ENCODE data around the gene LDLRAD4.

Gene LDLRAD4

DNA sequence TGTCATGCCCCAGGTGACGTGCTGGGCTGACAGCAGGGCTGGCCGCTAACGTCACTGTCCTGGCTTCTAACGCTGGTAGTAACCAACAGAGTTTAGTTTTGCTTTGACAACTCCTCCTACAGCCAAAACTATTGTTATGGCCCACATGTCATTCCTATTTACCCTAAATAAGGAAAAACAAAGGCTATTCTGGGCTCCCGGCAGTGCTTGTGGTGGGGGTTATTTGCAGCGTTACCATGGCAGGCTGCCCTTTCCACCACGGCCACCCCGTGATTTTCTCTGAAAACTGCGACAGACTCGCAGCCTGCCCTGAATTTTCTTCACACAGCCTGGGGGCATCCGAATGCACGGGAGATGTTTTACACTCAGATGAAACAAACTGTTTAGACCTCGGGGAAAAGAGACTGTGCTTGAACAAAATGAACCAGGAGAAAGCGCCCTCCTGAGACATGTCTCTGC lies 392.6 kb downstream of the LDLRAD4 start:
- ChIA-PET POLR2A (no interaction called here), CTCF (no interaction called here)
- no peak for DNase-seq (ENCODE audit: extremely low spot score)

DNA sequence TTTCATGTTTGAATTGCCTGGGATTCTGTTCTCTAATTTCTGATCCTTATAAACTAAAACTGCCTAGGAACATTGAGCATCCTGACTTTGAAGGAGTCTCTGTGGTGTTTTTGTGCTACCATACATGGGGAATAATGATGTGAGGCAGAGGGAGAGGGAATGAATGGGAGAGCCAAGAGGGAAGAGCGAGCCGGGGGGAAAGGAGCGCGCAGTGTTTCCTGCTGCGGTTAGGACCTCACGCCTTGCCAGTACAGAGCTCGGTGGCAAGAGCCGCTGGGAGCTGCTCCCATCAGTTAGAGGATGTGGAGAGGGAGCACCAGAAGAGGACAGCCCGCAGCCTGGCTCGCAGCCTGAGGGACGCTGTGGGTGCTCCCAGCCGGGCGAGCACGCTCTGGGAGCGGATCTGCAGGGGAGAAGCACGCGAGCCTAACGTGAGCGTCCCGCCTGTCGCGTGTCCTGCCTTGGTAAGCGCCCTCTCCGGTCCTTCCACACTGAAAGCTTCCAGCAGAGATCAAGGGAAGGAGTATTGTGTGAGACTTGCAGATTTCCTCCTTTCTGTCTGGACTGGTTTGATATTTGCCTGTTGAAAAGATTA lies 393.1 kb downstream of the LDLRAD4 start:
- ChIA-PET POLR2A (no interaction called here), CTCF (interaction anchor here (1.0 kb wide), 1 partner anchor 81 kb away, joined by 4 read pairs; no protein-coding TSS in a partner anchor)

More for the DNA sequence above, 392.6 kb downstream of the LDLRAD4 start:
- no peak for TF ChIP-seq SUZ12 (IDR thresholded peaks at IDR 0.05)
- TF ChIP-seq FOXM1 (IDR thresholded peaks at IDR 0.05; ENCODE audit: borderline replicate concordance), result no peak
- TF ChIP-seq BHLHE40 (IDR thresholded peaks at IDR 0.05; ENCODE audit: borderline replicate concordance), result no peak
- no peak for TF ChIP-seq TARDBP (IDR thresholded peaks at IDR 0.05)
- no peak for TF ChIP-seq SP1 (IDR thresholded peaks at IDR 0.05)
- no peak for TF ChIP-seq ZNF384 (IDR thresholded peaks at IDR 0.05)
- TF ChIP-seq, protein P1, sequence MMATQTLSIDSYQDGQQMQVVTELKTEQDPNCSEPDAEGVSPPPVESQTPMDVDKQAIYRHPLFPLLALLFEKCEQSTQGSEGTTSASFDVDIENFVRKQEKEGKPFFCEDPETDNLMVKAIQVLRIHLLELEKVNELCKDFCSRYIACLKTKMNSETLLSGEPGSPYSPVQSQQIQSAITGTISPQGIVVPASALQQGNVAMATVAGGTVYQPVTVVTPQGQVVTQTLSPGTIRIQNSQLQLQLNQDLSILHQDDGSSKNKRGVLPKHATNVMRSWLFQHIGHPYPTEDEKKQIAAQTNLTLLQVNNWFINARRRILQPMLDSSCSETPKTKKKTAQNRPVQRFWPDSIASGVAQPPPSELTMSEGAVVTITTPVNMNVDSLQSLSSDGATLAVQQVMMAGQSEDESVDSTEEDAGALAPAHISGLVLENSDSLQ (IDR thresholded peaks at IDR 0.05), result no peak
- TF ChIP-seq FOXA1 (IDR thresholded peaks at IDR 0.05), result no peak
- TF ChIP-seq FOXK2 (IDR thresholded peaks at IDR 0.05), result no peak
- TF ChIP-seq L3MBTL2 (conservative IDR thresholded peaks at IDR 0.05), result no peak
- no peak for TF ChIP-seq ARNT (IDR thresholded peaks at IDR 0.05)

DNA sequence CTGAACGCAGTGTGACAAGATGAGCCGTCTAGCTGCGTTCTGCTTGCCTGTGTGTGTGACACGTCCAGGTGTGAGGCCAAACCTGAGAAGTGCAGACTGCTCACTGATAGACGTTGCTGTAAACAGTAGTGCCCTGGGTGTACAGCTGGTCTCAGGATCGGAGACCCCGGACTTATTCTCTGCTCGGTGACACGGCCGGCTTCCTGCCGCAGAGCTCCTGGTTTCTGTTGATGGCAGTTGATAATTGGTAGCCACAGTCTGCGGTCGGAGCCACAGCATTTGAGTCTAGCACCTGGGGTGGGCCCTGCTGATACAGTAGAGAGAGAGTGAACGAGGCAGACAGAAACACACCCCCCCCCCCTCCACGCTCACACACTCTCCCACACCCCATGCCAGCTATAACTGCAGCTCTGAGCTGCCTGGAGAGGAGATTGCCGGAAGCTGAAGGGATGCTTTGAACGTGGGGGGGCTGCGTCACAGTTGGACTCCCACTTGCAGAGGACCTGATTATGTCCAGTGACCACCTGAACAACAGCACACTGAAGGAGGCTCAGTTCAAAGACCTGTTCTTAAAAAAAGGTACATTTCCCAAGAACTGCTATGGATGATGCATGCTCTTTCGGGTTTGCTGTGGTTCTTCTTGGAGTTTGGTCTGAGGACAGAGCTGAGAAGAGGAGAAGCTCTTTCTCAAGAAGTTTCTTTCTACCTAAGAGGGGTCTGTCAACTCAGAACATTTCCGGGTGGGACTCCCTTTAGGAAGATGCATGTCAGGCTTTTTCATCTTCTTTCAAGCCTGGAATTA lies 393.8 kb downstream of the LDLRAD4 start:
- TF ChIP-seq TARDBP (IDR thresholded peaks at IDR 0.05) (no peak), CTBP1 (IDR thresholded peaks at IDR 0.05; ENCODE audit: borderline replicate concordance) (no peak), FOXA1 (IDR thresholded peaks at IDR 0.05) (no peak), NFRKB (IDR thresholded peaks at IDR 0.05) (no peak), HDGF (IDR thresholded peaks at IDR 0.05; ENCODE audit: borderline replicate concordance) (no peak), L3MBTL2 (conservative IDR thresholded peaks at IDR 0.05) (no peak), BHLHE40 (IDR thresholded peaks at IDR 0.05; ENCODE audit: borderline replicate concordance) (no peak), LEF1 (IDR thresholded peaks at IDR 0.05; ENCODE audit: borderline replicate concordance) (no peak), FOXK2 (IDR thresholded peaks at IDR 0.05) (no peak), SP1 (IDR thresholded peaks at IDR 0.05) (no peak), FOXM1 (IDR thresholded peaks at IDR 0.05; ENCODE audit: borderline replicate concordance) (no peak)
- TF ChIP-seq, protein P1 (IDR thresholded peaks at IDR 0.05), result no peak
- POLR2A ChIA-PET, result no interaction called here
- no peak for DNase-seq (ENCODE audit: extremely low spot score)
- CTCF ChIA-PET, result interaction anchor here (1.0 kb wide), 1 partner anchor 82 kb away, joined by 4 read pairs; no protein-coding TSS in a partner anchor

More for the DNA sequence above, 393.1 kb downstream of the LDLRAD4 start:
- no peak for TF ChIP-seq HDGF (IDR thresholded peaks at IDR 0.05; ENCODE audit: borderline replicate concordance)
- no peak for TF ChIP-seq CTBP1 (IDR thresholded peaks at IDR 0.05; ENCODE audit: borderline replicate concordance)
- no peak for TF ChIP-seq ZNF384 (IDR thresholded peaks at IDR 0.05)
- DNase-seq (ENCODE audit: extremely low spot score), result no peak

DNA sequence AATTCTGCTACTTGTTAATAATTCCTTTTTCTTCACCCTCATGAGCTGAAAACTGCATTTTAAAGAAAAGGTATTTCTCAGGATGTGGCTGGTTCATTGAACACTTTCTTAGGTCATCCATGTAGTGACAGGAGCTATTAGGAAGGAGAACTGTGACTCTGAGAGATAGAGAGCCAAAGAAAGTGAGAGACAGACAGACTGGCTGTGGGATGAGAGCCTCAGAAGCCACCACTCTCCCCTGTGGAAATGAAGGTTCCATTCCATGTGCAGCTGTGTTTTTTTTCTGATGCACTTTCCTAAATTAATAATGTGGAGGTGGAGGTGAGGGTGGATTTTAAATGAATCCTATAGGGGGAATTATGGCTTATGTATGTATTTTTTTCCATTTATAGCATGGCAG lies 394.5 kb downstream of the LDLRAD4 start:
- DNase-seq (ENCODE audit: extremely low spot score), result no peak
- no peak for TF ChIP-seq L3MBTL2 (conservative IDR thresholded peaks at IDR 0.05)
- TF ChIP-seq ARNT (IDR thresholded peaks at IDR 0.05), result no peak
- TF ChIP-seq TARDBP (IDR thresholded peaks at IDR 0.05), result no peak
- TF ChIP-seq, protein P1 (IDR thresholded peaks at IDR 0.05), result no peak
- TF ChIP-seq BHLHE40 (IDR thresholded peaks at IDR 0.05; ENCODE audit: borderline replicate concordance), result no peak
- no peak for TF ChIP-seq ZNF384 (IDR thresholded peaks at IDR 0.05)
- no peak for TF ChIP-seq SP1 (IDR thresholded peaks at IDR 0.05)
- no peak for TF ChIP-seq HDGF (IDR thresholded peaks at IDR 0.05; ENCODE audit: borderline replicate concordance)
- TF ChIP-seq ELF4 (IDR thresholded peaks at IDR 0.05), result no peak
- TF ChIP-seq LEF1 (IDR thresholded peaks at IDR 0.05; ENCODE audit: borderline replicate concordance), result no peak
- no peak for TF ChIP-seq SUZ12 (IDR thresholded peaks at IDR 0.05)
- TF ChIP-seq NFRKB (IDR thresholded peaks at IDR 0.05), result no peak
- TF ChIP-seq FOXM1 (IDR thresholded peaks at IDR 0.05; ENCODE audit: borderline replicate concordance), result no peak
- TF ChIP-seq FOXK2 (IDR thresholded peaks at IDR 0.05), result no peak
- TF ChIP-seq FOXA1 (IDR thresholded peaks at IDR 0.05), result no peak
- no peak for TF ChIP-seq CTBP1 (IDR thresholded peaks at IDR 0.05; ENCODE audit: borderline replicate concordance)
- ChIA-PET POLR2A (no interaction called here), CTCF (no interaction called here)

DNA sequence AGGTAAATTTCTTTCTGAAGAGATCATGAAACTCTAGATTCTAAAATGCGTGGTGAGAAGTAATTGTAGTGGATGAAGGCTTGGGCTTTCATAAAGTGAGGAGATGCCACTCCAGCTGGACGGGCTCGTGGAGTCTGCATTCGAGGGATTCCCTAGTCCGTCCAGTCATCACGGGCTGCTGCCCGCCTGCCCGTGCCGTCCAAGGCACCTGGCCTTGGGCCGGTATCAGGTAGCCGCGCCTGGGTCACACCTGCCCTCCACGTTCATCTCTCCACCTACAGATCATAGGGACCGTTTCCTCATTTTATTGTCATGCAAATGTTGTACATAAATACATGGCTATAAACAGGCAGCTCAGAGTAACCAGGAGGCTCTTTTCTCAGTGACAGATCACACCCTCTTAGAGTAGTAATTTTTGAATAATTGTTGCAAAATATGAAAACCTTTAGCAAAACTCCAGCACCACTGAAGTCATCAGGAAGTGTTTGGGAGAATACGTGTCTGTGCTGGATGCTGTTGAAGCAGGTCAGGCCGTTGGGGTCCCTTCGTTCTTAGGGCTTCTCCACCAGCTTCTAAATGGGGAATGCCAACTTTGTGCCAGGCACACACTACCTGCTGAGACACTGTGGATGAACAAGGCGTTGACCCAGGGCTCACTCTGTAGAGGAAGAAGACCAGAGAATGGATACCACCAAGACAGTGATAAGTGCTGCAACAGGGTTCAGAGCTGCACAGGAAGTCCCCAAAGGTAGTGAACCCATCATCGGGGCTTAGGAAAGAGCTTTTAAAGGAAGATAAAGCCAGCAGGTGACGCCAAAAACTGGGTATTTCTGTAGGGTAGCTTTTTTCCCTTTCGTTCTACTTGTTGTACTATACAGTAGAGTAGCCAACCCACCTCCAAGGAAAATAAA lies 395.3 kb downstream of the LDLRAD4 start:
- CTCF ChIA-PET, result no interaction called here
- no peak for DNase-seq (ENCODE audit: extremely low spot score)
- POLR2A ChIA-PET, result no interaction called here
- no peak for TF ChIP-seq ZNF384 (IDR thresholded peaks at IDR 0.05)

All from HEK293T (cell line).